22Rv1 (cell line): Measurements from ENCODE around the gene CNTN4.

Source experiments
- CTCF ChIP-seq: fragments of 450-650 bp; IDR thresholded peaks from 2 replicates; pipeline ENCODE4 v1.5.1; 2017; ENCODE audit warnings: mild to moderate bottlenecking
- ZFX ChIP-seq: fragments of 450-650 bp; IDR thresholded peaks from 2 replicates; pipeline ENCODE4 v1.6.1; 2017; ENCODE audit warnings: antibody characterized with exemption, borderline replicate concordance

GRCh38 chr3:2650746-2651145 lies 552.1 kb downstream of the CNTN4 start:
- no peak for TF ChIP-seq CTCF
- no peak for TF ChIP-seq ZFX
